ENCODE data around the gene OR2Z1.
"Not testable (repeated sequence)": the region's sequence is repeated elsewhere in the genome, so short reads cannot be mapped to it uniquely, and the experiment has no call there.

OR2Z1 gene

DNA sequence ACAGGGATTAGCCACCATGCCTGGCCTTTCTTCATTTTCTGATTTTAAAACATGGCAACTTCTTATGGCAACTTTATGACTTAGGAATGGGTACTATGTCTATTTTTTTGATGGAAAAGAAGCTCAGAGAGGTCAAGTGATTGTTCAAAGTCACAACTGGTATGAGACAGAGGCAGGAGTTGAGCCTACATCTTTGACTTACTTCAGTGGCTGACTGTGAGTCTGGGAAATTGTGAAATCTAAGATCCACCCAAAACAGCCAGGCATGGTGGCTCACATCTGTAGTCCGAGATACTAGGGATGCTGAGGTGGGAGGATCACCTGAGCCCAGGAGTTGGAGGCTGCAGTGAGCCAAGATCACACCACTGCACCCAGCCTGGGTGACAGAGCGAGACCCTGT is 20.5 kb upstream of the OR2Z1 start:
- no peak for DNase-seq (ENCODE audit: low read depth in 2 of 2, low spot score in 1 of 2)

DNA sequence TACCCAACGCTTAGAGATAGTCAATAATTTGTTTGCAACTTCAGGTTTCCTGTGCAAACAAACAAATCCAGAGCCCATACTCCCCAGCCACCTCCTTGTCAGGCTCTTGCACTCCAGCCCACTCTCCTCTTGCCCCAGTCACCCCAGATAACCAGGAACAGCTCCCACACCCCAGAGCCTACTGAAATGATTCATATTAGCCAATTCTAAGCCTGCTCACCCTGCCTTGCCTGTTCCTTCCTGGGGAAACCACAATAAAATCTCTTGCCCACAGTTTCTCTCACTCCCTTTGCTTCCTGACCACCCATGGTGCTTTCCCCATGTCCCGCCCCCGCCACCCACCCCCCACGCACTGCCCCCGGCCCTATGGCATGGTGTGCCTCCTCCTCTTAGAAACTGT is 19.1 kb upstream of the OR2Z1 start:
- DNase-seq (ENCODE audit: low read depth in 2 of 2, low spot score in 1 of 2), result peak in 1 of 2 donors; percentile 18

DNA sequence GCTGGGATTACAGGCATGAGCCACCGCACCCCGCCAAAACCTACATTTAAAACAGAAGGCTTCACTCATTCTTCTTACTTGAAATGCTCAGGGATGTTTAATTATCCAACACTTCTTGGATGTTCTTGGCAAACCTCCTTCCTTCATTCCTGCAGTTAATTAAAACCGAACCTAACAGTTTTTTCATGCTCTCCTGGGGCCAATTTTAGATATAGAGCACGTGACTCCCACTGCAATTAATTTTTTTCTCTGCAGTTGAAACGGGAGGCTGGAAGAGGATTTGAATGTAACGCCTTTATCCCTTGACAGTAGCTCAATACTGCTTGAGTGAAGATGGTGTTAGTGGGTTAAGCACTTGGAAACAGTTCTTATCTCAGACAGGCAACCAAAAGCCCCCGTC is 18.2 kb upstream of the OR2Z1 start:
- DNase-seq (ENCODE audit: low read depth in 2 of 2, low spot score in 1 of 2), result no peak

DNA sequence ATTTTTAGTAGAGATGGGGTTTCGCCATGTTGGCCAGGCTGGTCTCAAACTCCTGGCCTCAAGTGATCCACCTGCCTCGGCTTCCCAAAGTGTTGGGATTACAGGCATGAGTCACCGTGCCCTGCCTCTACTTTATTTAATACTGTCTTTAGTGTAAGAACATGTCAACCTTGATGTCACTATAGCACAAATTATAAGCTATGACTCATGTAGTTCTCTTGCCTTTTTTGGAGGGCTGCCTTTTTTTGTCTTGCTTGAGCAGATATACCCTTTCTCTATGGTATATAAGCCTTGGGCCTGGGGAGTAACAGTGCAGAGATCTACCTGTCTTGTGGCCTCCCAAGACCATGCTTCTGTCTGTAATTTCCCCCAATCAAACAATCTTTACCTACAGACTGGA is 16.1 kb upstream of the OR2Z1 start:
- DNase-seq (ENCODE audit: low read depth in 2 of 2, low spot score in 1 of 2), result not testable (repeated sequence)

DNA sequence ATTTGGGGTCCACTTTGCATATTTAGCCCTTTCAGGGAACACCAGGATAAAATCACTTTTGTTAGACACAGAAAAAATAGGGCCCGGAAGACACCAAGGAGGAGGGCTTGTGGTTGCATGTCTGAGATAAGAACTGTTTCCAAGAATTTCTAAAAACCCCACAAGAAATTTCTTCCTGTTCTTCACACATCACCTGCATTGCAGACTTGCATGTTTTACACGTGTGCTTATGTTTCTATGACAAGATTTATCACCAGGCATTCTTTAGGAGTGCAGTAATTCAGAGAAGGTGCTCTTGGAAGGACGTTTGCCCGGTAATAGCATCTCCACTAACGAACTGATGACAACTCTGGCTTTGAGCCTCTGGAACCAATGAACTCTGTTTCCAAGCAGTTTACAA is 15.7 kb upstream of the OR2Z1 start:
- DNase-seq (ENCODE audit: low read depth in 2 of 2, low spot score in 1 of 2), result no peak

DNA sequence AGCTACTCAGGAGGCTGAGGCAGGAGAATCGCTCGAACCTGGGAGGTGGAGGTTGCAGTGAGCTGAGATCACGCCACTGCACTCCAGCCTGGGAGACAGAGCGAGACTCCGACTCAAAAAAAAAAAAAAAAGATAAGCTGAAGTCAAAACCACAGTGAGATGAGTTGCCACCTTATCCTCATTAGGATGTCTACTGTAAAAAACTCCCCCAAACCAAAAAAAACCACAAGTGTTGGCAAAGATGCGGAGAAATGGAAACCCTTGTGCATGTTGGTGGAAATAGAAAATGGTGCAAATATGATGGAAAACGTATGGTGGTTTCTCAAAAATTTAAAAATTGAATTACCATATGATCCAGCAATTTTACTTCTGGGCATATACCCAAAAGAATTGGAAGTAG is 11.1 kb upstream of the OR2Z1 start:
- DNase-seq (ENCODE audit: low read depth in 2 of 2, low spot score in 1 of 2), result not testable (repeated sequence)

DNA sequence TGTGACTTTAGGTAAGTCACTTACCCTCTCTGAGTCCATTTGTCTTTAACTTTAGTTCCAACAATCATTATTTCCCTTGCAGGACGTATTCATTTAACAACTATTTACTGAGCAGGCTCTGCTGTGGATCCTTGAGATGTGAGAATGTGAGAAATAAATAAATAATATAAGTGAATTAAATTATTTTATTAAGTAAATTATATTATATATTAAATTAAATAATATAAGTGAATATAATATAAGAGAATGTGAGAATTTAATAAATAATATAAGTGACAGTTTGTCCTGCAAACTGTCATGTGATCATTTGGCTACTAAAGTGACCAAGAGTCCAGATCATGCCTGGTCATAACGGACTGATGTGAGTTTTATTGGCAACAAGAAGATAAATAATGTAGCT is 598 bp downstream of the OR2Z1 start:
- DNase-seq (ENCODE audit: low read depth in 2 of 2, low spot score in 1 of 2), result no peak

DNA sequence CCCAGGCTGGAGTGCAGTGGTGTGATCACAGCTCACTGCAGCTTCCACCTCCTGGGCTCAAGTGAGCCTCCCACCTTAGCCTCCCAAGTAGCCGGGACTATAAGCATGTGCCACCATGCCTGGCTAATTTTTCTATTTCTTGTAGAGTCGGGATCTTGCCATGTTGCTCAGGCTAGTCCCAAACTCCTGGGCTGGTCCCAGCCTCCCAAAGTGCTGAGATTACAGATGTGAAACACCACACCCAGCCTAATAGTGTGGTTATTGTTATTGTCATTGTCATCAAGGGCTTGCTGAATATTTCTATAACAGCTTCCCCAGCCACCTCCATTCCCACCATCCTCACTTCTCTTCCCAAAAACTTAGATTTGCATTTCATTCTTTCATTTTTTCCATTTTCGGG is 2.8 kb downstream of the OR2Z1 start:
- DNase-seq (ENCODE audit: low read depth in 2 of 2, low spot score in 1 of 2), result no peak

DNA sequence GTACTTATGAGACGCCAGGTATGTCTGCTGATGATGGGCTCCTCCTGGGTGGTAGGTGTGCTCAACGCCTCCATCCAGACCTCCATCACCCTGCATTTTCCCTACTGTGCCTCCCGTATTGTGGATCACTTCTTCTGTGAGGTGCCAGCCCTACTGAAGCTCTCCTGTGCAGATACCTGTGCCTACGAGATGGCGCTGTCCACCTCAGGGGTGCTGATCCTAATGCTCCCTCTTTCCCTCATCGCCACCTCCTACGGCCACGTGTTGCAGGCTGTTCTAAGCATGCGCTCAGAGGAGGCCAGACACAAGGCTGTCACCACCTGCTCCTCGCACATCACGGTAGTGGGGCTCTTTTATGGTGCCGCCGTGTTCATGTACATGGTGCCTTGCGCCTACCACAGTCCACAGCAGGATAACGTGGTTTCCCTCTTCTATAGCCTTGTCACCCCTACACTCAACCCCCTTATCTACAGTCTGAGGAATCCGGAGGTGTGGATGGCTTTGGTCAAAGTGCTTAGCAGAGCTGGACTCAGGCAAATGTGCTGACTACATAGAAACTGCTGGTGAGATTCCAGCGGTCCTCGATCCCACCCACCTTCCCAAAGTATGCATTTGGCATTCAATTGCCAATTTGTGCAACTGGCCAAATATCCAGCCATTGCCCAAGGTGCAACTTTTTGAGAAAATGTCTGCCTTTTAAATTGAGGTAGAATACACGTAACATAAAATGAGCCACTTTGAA is 10.2 kb downstream of the OR2Z1 start:
- DNase-seq (ENCODE audit: low read depth in 2 of 2, low spot score in 1 of 2), result no peak

DNA sequence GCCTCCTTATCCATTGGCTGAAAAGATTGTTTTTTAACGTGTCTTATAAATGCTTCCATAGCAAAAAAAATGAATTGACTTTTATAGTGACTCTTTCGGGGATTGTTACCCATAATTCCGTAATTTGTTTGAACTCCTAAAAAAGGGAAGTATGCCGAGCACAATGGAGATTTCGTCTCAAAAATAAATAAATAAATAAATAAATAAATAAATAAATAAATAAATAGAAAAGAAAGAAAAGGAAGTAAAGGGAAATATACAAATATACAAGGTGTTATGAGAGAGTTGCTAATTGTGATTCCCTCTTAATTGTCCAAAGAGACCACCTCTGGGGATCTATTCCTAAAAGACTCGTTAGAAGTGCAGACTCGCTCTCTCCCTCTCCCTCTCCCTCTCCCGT is 16.9 kb downstream of the OR2Z1 start:
- DNase-seq (ENCODE audit: low read depth in 2 of 2, low spot score in 1 of 2), result no peak

DNA sequence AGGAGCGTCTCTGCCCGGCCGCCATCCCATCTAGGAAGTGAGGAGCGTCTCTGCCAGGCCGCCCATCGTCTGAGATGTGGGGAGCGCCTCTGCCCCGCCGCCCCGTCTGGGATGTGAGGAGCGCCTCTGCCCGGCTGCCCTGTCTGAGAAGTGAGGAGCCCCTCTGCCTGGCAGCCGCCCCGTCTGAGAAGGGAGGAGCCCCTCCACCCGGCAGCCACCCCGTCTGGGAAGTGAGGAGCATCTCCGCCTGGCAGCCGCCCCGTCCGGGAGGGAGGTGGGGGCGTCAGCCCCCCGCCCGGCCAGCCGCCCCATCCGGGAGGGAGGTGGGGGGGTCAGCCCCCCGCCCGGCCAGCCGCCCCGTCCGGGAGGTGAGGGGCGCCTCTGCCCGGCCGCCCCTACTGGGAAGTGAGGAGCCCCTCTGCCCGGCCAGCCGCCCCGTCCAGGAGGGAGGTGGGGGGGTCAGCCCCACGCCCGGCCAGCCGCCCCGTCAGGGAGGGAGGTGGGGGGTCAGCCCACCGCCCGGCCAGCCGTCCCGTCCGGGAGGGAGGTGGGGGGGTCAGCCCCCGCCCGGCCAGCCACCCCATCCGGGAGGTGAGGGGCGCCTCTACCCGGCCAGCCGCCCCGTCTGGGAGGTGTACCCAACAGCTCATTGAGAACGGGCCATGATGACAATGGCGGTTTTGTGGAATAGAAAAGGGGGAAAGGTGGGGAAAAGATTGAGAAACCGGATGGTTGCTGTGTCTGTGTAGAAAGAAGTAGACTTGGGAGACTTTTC is 18.0 kb downstream of the OR2Z1 start:
- DNase-seq (ENCODE audit: low read depth in 2 of 2, low spot score in 1 of 2), result not testable (repeated sequence)

DNA sequence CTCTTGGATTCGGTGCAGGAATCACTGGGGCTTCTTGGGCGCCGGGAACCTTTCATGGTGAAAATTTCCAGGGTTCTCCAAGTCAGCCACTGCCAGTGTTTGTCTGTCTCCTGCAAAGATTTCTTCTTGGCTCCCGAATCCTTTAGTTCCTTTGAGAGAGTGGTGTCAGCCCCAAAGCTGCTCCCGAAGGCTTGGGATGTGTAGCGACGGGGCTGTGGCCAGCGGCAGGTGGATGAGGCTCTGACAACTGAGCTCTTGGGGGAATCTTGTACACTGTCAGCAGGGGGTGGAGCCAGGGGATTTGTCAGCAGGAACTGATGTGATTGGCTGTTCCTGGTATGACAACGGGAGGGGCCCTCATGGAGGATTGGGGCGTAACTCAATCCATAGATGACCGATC is 45.8 kb downstream of the OR2Z1 start:
- DNase-seq (ENCODE audit: low read depth in 2 of 2, low spot score in 1 of 2), result not testable (repeated sequence)

DNA sequence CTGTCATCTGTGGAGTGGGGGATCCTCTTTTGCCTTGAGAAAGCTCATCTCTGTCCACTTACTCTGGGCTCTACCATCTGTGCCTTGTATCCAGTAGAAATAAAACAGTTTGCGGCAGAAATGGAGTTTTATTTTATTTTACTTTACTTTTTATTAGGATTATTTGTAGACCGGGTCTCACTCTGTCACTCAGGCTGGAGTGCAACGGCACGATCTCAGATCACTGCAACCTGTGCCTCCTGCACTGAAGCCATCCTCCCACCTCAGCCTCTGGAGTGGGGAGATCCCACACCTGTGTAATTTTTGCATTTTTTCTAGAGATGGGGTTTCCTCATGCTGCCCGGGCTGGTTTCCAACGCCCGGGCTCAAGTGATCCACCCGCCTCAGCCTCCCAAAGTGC is 47.8 kb downstream of the OR2Z1 start:
- not testable (repeated sequence) for DNase-seq (ENCODE audit: low read depth in 2 of 2, low spot score in 1 of 2)

DNA sequence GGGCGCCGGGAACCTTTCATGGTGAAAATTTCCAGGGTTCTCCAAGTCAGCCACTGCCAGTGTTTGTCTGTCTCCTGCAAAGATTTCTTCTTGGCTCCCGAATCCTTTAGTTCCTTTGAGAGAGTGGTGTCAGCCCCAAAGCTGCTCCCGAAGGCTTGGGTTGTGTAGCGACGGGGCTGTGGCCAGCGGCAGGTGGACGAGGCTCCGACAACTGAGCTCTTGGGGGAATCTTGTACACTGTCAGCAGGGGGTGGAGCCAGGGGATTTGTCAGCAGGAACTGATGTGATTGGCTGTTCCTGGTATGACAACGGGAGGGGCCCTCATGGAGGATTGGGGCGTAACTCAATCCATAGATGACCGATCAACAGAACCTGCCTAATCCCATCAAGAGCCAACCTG is 52.2 kb downstream of the OR2Z1 start:
- not testable (repeated sequence) for DNase-seq (ENCODE audit: low read depth in 2 of 2, low spot score in 1 of 2)
